IMR-90 (cell line): ENCODE measurements around the gene MEGF6.
A peak's percentile ranks its signal among the peaks of the same experiment; 100 is the strongest.

Source experiments
- CEBPB ChIP-seq: IDR thresholded peaks from 2 replicates; pipeline ENCODE4 v1.6.1; 2012; ENCODE audit warnings: low read depth, low read length, improper control_type of control experiment
- FOS ChIP-seq: fragments of 150-350 bp; IDR thresholded peaks from 2 replicates; pipeline ENCODE4 v1.6.1; 2016; ENCODE audit warnings: low read depth, low read length
- MXI1 ChIP-seq: IDR thresholded peaks from 2 replicates; pipeline ENCODE4 v1.6.1; 2012; ENCODE audit warnings: low read depth, mild to moderate bottlenecking, low read length, moderate library complexity, borderline replicate concordance
- POLR2A ChIP-seq: IDR thresholded peaks from 2 replicates; pipeline ENCODE4 v1.6.1; 2012; ENCODE audit warnings: mild to moderate bottlenecking, low read depth, low read length
- RAD21 ChIP-seq: IDR thresholded peaks from 2 replicates; pipeline ENCODE4 v1.6.1; 2012; ENCODE audit warnings: low read length, improper control_type of control experiment
- RCOR1 ChIP-seq: IDR thresholded peaks from 2 replicates; pipeline ENCODE4 v1.6.1; 2012; ENCODE audit warnings: mild to moderate bottlenecking, low read length, improper control_type of control experiment; ENCODE audit not compliant: insufficient replicate concordance
- USF2 ChIP-seq: fragments of 150-350 bp; IDR thresholded peaks from 2 replicates; pipeline ENCODE4 v1.6.1; 2017; ENCODE audit warnings: mild to moderate bottlenecking, antibody characterized with exemption, low read length, low read depth
- TF ChIP-seq, protein P1 (sequence below): conservative IDR thresholded peaks from 2 replicates; pipeline ENCODE4 v1.5.1; 2012; ENCODE audit warnings: mild to moderate bottlenecking, low read depth, low read length, improper control_type of control experiment

DNA sequence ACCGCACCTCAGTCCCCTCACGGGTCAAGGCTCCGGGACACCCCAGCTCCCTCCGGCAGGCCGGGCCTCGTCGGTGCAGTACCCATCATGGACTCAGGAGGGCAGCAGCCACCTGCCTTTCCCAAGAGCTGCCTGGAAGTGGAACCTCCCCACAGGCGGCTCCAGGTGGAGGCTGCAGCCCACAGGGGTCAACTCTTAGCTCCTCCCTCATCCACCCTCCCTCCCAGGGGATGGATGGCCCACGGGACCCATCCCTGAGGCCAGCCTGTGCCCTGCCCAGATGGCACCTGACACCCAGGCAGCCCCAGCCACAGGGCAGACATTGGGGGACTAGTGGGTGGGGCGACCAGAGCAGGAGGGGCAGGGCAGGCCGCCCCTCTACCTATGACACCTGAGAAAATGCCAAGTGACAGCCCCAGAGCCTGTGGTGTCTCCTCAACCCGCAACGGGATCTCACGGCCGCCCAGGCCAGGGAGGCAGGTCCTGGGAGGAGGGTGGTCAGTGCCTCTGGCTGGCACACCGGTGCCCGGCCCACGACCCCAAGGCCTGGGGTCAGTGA, 158.0 kb downstream of the MEGF6 start:
- TF ChIP-seq MXI1 (no peak), POLR2A (no peak), RAD21 (peak; percentile 94), USF2 (no peak), RCOR1 (no peak), CEBPB (no peak), FOS (no peak)
- TF ChIP-seq, protein P1, sequence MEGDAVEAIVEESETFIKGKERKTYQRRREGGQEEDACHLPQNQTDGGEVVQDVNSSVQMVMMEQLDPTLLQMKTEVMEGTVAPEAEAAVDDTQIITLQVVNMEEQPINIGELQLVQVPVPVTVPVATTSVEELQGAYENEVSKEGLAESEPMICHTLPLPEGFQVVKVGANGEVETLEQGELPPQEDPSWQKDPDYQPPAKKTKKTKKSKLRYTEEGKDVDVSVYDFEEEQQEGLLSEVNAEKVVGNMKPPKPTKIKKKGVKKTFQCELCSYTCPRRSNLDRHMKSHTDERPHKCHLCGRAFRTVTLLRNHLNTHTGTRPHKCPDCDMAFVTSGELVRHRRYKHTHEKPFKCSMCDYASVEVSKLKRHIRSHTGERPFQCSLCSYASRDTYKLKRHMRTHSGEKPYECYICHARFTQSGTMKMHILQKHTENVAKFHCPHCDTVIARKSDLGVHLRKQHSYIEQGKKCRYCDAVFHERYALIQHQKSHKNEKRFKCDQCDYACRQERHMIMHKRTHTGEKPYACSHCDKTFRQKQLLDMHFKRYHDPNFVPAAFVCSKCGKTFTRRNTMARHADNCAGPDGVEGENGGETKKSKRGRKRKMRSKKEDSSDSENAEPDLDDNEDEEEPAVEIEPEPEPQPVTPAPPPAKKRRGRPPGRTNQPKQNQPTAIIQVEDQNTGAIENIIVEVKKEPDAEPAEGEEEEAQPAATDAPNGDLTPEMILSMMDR = peak; percentile 90
